ENCODE measurements around the gene SYCN. TPM values are rescaled to one million over a fixed set of nuclear protein-coding genes. Genes with fewer than 3 reads are reported as not detected.

SYCN gene
- total and polyA plus RNA-seq, 2 donors (not counting 1 experiment from before 2014, with no cell fraction given) = not detected

DNA sequence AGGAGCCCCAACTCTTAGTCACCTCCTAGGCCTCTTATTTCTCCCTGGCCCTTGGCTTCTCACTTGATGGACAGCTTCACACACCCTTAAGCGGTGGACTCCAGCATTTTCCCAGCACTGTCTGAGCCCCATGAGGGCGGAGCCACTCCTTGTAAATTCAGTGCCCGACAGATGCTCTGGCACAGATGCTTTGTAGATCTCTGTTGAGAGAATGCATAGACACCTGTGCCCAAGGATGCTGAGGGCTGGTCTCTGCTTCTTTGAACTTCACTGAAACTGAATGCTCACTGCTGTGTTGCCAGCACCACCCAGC lies 3.3 kb downstream of the SYCN start:
- no peak for ATAC-seq (ENCODE audit: low read depth)
- H3K27ac Mint-ChIP-seq = no peak overlapping the region

DNA sequence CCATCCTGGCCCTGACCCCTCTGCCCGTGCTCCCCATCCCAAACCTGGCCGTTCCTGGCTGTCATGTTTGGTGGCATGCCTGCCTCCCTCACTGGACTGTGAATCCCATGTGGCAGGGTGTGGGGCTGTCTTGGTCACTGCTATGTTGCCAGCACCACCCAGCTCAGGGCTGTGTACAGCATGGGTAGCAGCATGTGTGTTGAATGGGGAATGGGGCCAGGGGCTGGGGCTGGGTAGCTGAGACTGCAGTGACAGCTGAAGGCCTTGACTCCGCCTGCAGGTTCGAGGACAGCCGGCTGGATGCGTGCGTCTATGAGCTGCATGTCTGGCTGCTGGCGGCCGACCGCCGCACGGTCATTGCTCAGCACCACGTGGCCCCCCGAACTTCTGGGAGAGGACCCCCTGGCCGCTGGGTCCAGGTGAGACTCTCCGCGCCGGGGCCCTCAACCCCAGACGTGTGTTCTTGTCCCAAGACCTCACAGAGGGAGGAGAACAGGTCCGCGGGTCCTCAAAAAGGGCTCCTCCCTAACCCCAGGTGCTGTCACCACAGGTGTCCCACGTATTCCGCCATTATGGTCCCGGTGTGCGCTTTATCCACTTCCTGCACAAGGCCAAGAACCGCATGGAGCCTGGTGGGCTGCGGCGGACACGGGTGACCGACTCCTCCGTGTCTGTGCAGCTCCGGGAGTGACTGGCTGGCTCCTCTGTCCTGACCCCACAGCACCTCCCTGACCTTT lies 3.8 kb downstream of the SYCN start:
- H2AFZ ChIP-seq (ENCODE audit: insufficient read depth, low read depth, low read length, poor library complexity, severe bottlenecking) = no peak overlapping the region
- no peaks in the 10 kb centered on the region for H3K79me2 ChIP-seq (ENCODE audit: control insufficient read depth, insufficient read depth, low read length)
- POLR2A ChIA-PET = no interaction called here

More for the DNA sequence above, 3.3 kb downstream of the SYCN start:
- no peak overlapping the region for H3K27ac ChIP-seq (ENCODE audit: low read length in 2 of 2)
- no peak overlapping the region for H3K9ac ChIP-seq (ENCODE audit: low read length)
- POLR2A ChIA-PET = no interaction called here
- H3K4me2 ChIP-seq (replicated peaks; ENCODE audit: low read depth, low read length, poor library complexity, severe bottlenecking) = no peak overlapping the region
- WGBS (ENCODE audit: insufficient coverage) = 93% methylated on average over 3 of the region's 3 CpGs
- no peaks in the 10 kb centered on the region for H3K9me3 ChIP-seq (ENCODE audit: control extremely low read depth in 1 of 3, control insufficient read depth in 2 of 3, insufficient read depth in 1 of 3, low read length in 2 of 3)
- no peaks in the 10 kb centered on the region for H3K79me2 ChIP-seq (ENCODE audit: control insufficient read depth, insufficient read depth, low read length)
- intact Hi-C loops (cut with micrococcal nuclease) = no loop called here
- DNase-seq = no peak
- no peaks in the 10 kb centered on the region for H3K36me3 ChIP-seq (replicated peaks in 1 of 2; ENCODE audit: control extremely low read depth in 1 of 2, control insufficient read depth in 1 of 2, extremely low read depth in 1 of 2, insufficient read depth in 2 of 2, low read length in 1 of 2)
- no peak for TF ChIP-seq EZH2 (IDR thresholded peaks at IDR 0.05; ENCODE audit: borderline replicate concordance, insufficient read depth, low read depth, low read length, poor library complexity, severe bottlenecking)
- TF ChIP-seq, protein P1, sequence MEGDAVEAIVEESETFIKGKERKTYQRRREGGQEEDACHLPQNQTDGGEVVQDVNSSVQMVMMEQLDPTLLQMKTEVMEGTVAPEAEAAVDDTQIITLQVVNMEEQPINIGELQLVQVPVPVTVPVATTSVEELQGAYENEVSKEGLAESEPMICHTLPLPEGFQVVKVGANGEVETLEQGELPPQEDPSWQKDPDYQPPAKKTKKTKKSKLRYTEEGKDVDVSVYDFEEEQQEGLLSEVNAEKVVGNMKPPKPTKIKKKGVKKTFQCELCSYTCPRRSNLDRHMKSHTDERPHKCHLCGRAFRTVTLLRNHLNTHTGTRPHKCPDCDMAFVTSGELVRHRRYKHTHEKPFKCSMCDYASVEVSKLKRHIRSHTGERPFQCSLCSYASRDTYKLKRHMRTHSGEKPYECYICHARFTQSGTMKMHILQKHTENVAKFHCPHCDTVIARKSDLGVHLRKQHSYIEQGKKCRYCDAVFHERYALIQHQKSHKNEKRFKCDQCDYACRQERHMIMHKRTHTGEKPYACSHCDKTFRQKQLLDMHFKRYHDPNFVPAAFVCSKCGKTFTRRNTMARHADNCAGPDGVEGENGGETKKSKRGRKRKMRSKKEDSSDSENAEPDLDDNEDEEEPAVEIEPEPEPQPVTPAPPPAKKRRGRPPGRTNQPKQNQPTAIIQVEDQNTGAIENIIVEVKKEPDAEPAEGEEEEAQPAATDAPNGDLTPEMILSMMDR (IDR thresholded peaks at IDR 0.05) = no peak
- no peaks in the 10 kb centered on the region for H3K9me3 Mint-ChIP-seq (ENCODE audit: insufficient read depth)
- no peak overlapping the region for H3K4me3 Mint-ChIP-seq
- CTCF ChIA-PET = no interaction called here
- H3K4me3 ChIP-seq (ENCODE audit: control extremely low read depth in 1 of 5, extremely low read depth in 1 of 5, insufficient read depth in 1 of 5, low read depth in 2 of 5, low read length in 4 of 5) = no peak overlapping the region
- peaks cover 9% of the 10 kb centered on the region for H3K4me1 Mint-ChIP-seq
- peaks cover 0 to 18% of the 10 kb centered on the region in 2 donors for H3K4me1 ChIP-seq (ENCODE audit: control insufficient read depth in 2 of 2, insufficient read depth in 2 of 2, low read length in 2 of 2)
- no peak overlapping the region for H2AFZ ChIP-seq (ENCODE audit: insufficient read depth, low read depth, low read length, poor library complexity, severe bottlenecking)
- H4K20me1 ChIP-seq (ENCODE audit: control insufficient read depth, insufficient read depth, low read length, poor library complexity, severe bottlenecking) = no peaks in the 10 kb centered on the region
- peaks cover 0 to 67% (median 23%) of the 10 kb centered on the region in 4 experiments for H3K27me3 ChIP-seq (replicated peaks in 1 of 4; ENCODE audit: control extremely low read depth in 1 of 4, control insufficient read depth in 3 of 4, insufficient read depth in 4 of 4, low read length in 3 of 4)
- peaks cover 68% of the 10 kb centered on the region for H3K27me3 Mint-ChIP-seq

More for the DNA sequence above, 3.8 kb downstream of the SYCN start:
- intact Hi-C loops (cut with micrococcal nuclease) = no loop called here
- Histone ChIP-seq H3K27me3 (replicated peaks in 1 of 4; ENCODE audit: control extremely low read depth in 1 of 4, control insufficient read depth in 3 of 4, insufficient read depth in 4 of 4, low read length in 3 of 4) (peaks cover 0 to 68% (median 23%) of the 10 kb centered on the region in 4 experiments), H3K4me2 (replicated peaks; ENCODE audit: low read depth, low read length, poor library complexity, severe bottlenecking) (no peak overlapping the region), H3K36me3 (replicated peaks in 1 of 2; ENCODE audit: control extremely low read depth in 1 of 2, control insufficient read depth in 1 of 2, extremely low read depth in 1 of 2, insufficient read depth in 2 of 2, low read length in 1 of 2) (no peaks in the 10 kb centered on the region), H3K4me1 (ENCODE audit: control insufficient read depth in 2 of 2, insufficient read depth in 2 of 2, low read length in 2 of 2) (peaks cover 0 to 18% of the 10 kb centered on the region in 2 donors), H3K9ac (ENCODE audit: low read length) (no peak overlapping the region), H4K20me1 (ENCODE audit: control insufficient read depth, insufficient read depth, low read length, poor library complexity, severe bottlenecking) (no peaks in the 10 kb centered on the region), H3K27ac (ENCODE audit: low read length in 2 of 2) (no peak overlapping the region), H3K9me3 (ENCODE audit: control extremely low read depth in 1 of 3, control insufficient read depth in 2 of 3, insufficient read depth in 1 of 3, low read length in 2 of 3) (no peaks in the 10 kb centered on the region), H3K4me3 (ENCODE audit: control extremely low read depth in 1 of 5, extremely low read depth in 1 of 5, insufficient read depth in 1 of 5, low read depth in 2 of 5, low read length in 4 of 5) (no peak overlapping the region)
- TF ChIP-seq, protein P1 (IDR thresholded peaks at IDR 0.05) = no peak
- no peak for TF ChIP-seq EZH2 (IDR thresholded peaks at IDR 0.05; ENCODE audit: borderline replicate concordance, insufficient read depth, low read depth, low read length, poor library complexity, severe bottlenecking)
- Mint-ChIP-seq H3K9me3 (ENCODE audit: insufficient read depth) (no peaks in the 10 kb centered on the region), H3K27me3 (peaks cover 70% of the 10 kb centered on the region), H3K27ac (no peak overlapping the region), H3K4me3 (no peak overlapping the region), H3K4me1 (peaks cover 11% of the 10 kb centered on the region)
- DNase-seq (no peak), ATAC-seq (ENCODE audit: low read depth) (no peak)
- 90% methylated on average over 31 of the region's 32 CpGs for WGBS (ENCODE audit: insufficient coverage)
- CTCF ChIA-PET = no interaction called here
